IMR-90 (cell line): ENCODE results near the gene UCKL1. TPM values are rescaled to one million over a fixed set of nuclear protein-coding genes. Genes with fewer than 3 reads are reported as not detected.

Experiments used
- ATAC-seq: fragments of 200-7000 bp; cut with Tn5 transposase; 2 replicates; pipeline ENCODE4 v1.9.1; 2020; ENCODE audit warnings: low read depth, mild to moderate bottlenecking, moderate library complexity
- BruUV-seq: library from RNA; stranded (reverse); fragments of 400-500 nt; replicated peaks from 2 replicates; lab custom pipeline; 2021; lab: Mats Ljungman, UMichigan
- CTCF ChIA-PET: fragments of 300-600 bp; formaldehyde crosslinking; extraction: SDS; loops from one replicate; lab custom pipeline; 2021; ENCODE audit warnings: antibody characterized with exemption; lab: Yijun Ruan, JAX
- POLR2A ChIA-PET: fragments of 300-600 bp; sonication (Branson Sonifier 250); formaldehyde crosslinking; loops from one replicate; lab custom pipeline; 2022; ENCODE audit warnings: antibody characterized with exemption; ENCODE audit not compliant: unreplicated experiment; lab: Charles Lee
- DNase-seq: peaks from one replicate; pipeline ENCODE4 v3.0.0; 2013
- H2AFZ ChIP-seq: replicated peaks from 2 replicates; pipeline ENCODE3; 2013; ENCODE audit warnings: low read length, mild to moderate bottlenecking; ENCODE audit not compliant: poor library complexity
- H2AK5ac ChIP-seq: 2 replicates; pipeline ENCODE4 v1.6.1; 2013; ENCODE audit warnings: low read depth, low read length, inconsistent platforms
- H2AK9ac ChIP-seq: replicated peaks from 2 replicates; pipeline ENCODE3; 2013; ENCODE audit warnings: mild to moderate bottlenecking, low read depth, low read length, moderate library complexity; ENCODE audit not compliant: poor library complexity
- H2BK120ac ChIP-seq: 2 replicates; pipeline ENCODE4 v1.6.1; 2013; ENCODE audit warnings: low read depth, low read length, inconsistent platforms
- H2BK15ac ChIP-seq: 3 replicates; pipeline ENCODE4 v1.6.1; 2013; ENCODE audit warnings: low read depth, low read length, inconsistent platforms
- H2BK20ac ChIP-seq: 2 replicates; pipeline ENCODE4 v1.6.1; 2013; ENCODE audit warnings: low read depth, mild to moderate bottlenecking, inconsistent platforms, low read length, moderate library complexity
- H2BK5ac ChIP-seq: 2 replicates; pipeline ENCODE4 v1.6.1; 2013; ENCODE audit warnings: mild to moderate bottlenecking, low read depth, low read length, inconsistent platforms; ENCODE audit not compliant: poor library complexity, severe bottlenecking
- H3K14ac ChIP-seq: replicated peaks from 2 replicates; pipeline ENCODE4 v1.6.1; 2013; ENCODE audit warnings: low read depth, low read length, inconsistent platforms
- H3K18ac ChIP-seq: 2 replicates; pipeline ENCODE4 v1.6.1; 2013; ENCODE audit warnings: low read depth, low read length, control low read depth
- H3K23ac ChIP-seq: 2 replicates; pipeline ENCODE4 v1.6.1; 2013; ENCODE audit warnings: low read depth, low read length, inconsistent platforms
- H3K27ac ChIP-seq: 2 replicates; pipeline ENCODE4 v1.5.1; 2013; ENCODE audit warnings: mild to moderate bottlenecking, control low read depth, low read length; ENCODE audit not compliant: insufficient read depth
- H3K27me3 ChIP-seq: 2 replicates; pipeline ENCODE4 v1.6.1; 2013; ENCODE audit warnings: low read length; ENCODE audit not compliant: control insufficient read depth, insufficient read depth
- H3K36me3 ChIP-seq: 2 replicates; pipeline ENCODE4 v1.6.1; 2013; ENCODE audit warnings: low read length, mixed read lengths; ENCODE audit not compliant: control insufficient read depth, insufficient read depth
- H3K4ac ChIP-seq: 2 replicates; pipeline ENCODE4 v1.6.1; 2013; ENCODE audit warnings: low read depth, low read length, inconsistent platforms
- H3K4me1 ChIP-seq: 2 replicates; pipeline ENCODE4 v1.6.1; 2013; ENCODE audit warnings: low read length, mixed read lengths; ENCODE audit not compliant: control insufficient read depth, insufficient read depth
- H3K4me2 ChIP-seq: 2 replicates; pipeline ENCODE4 v1.6.1; 2013; ENCODE audit warnings: low read depth, mild to moderate bottlenecking, control low read depth, low read length, moderate library complexity
- H3K4me3 ChIP-seq: 2 replicates; pipeline ENCODE4 v1.5.1; 2013; ENCODE audit warnings: low read depth, mild to moderate bottlenecking, control low read depth, low read length, moderate library complexity; ENCODE audit not compliant: insufficient read depth
- H3K56ac ChIP-seq: 2 replicates; pipeline ENCODE4 v1.6.1; 2013; ENCODE audit warnings: low read length, inconsistent platforms; ENCODE audit not compliant: insufficient read depth; ENCODE audit errors: extremely low read depth
- H3K79me1 ChIP-seq, 2 experiments: 2 replicates each; pipeline ENCODE4 v1.6.1; 2013; ENCODE audit warnings: low read length in 2 of 2, inconsistent platforms in 1 of 2, low read depth in 1 of 2
- H3K9ac ChIP-seq: 2 replicates; pipeline ENCODE4 v1.6.1; 2013; ENCODE audit warnings: low read depth, low read length, control low read depth
- H3K9me1 ChIP-seq: 2 replicates; pipeline ENCODE4 v1.6.1; 2013; ENCODE audit warnings: low read length, inconsistent platforms; ENCODE audit not compliant: insufficient read depth
- H3K9me3 ChIP-seq: 2 replicates; pipeline ENCODE4 v1.6.1; 2013; ENCODE audit warnings: low read length; ENCODE audit not compliant: control insufficient read depth, insufficient read depth
- H4K20me1 ChIP-seq: 2 replicates; pipeline ENCODE4 v1.6.1; 2013; ENCODE audit warnings: low read length, inconsistent platforms; ENCODE audit not compliant: insufficient read depth
- H4K5ac ChIP-seq: 2 replicates; pipeline ENCODE4 v1.6.1; 2013; ENCODE audit warnings: mild to moderate bottlenecking, low read depth, low read length, control low read depth
- H4K8ac ChIP-seq, 2 experiments: 2 replicates each; pipeline ENCODE4 v1.6.1; 2013; ENCODE audit warnings: low read depth in 2 of 2, low read length in 2 of 2, control low read depth in 1 of 2, inconsistent platforms in 1 of 2
- H4K91ac ChIP-seq: 2 replicates; pipeline ENCODE4 v1.6.1; 2013; ENCODE audit warnings: low read depth, low read length, inconsistent platforms; ENCODE audit not compliant: insufficient read depth
- CEBPB ChIP-seq: IDR thresholded peaks from 2 replicates; pipeline ENCODE4 v1.6.1; 2012; ENCODE audit warnings: low read depth, low read length, improper control_type of control experiment
- FOS ChIP-seq: fragments of 150-350 bp; IDR thresholded peaks from 2 replicates; pipeline ENCODE4 v1.6.1; 2016; ENCODE audit warnings: low read depth, low read length
- NFE2L2 ChIP-seq: fragments of 150-350 bp; IDR thresholded peaks from 2 replicates; pipeline ENCODE4 v1.6.1; 2016; ENCODE audit warnings: low read depth, mild to moderate bottlenecking, low read length
- POLR2A ChIP-seq: IDR thresholded peaks from 2 replicates; pipeline ENCODE4 v1.6.1; 2012; ENCODE audit warnings: mild to moderate bottlenecking, low read depth, low read length
- RFX5 ChIP-seq: IDR thresholded peaks from 2 replicates; pipeline ENCODE4 v1.8.0; 2012; ENCODE audit warnings: low read depth, mild to moderate bottlenecking, low read length, moderate library complexity
- WGBS, 2 experiments: methylation state at CpG; one replicate each; pipeline versions ENCODE4 v1.1.5 to v1.1.7; 2013; ENCODE audit warnings: missing lambda C conversion rate in 2 of 2; ENCODE audit not compliant: insufficient read length in 1 of 2; ENCODE audit errors: extremely low coverage in 2 of 2; 5-methylcytosine and 5-hydroxymethylcytosine counted together
- dilution Hi-C: fragments of 300-500 bp; cut with HindIII; formaldehyde crosslinking; loops from one replicate; pipeline ENCODE4 v1.14.3; 2018; ENCODE audit warnings: low sequenced_read_pairs; ENCODE audit not compliant: unreplicated experiment
- in situ Hi-C: fragments of 300-500 bp; cut with MboI; formaldehyde crosslinking; loops from 3 replicates; pipeline ENCODE4 v1.14.3; 2019; ENCODE audit warnings: low sequenced_read_pairs, inconsistent platforms, mixed read lengths
- intact Hi-C: fragments of 100-400 bp; cut with micrococcal nuclease; formaldehyde crosslinking; loops from 2 replicates; pipeline ENCODE4 v1.10.0; 2022
- polyA plus RNA-seq, 3 experiments: library from polyadenylated mRNA; depleted of rRNA; stranded (reverse); fragments of >200 nt; gene quantifications; 2 replicates each; pipeline ENCODE4 v1.2.3, GENCODE V29; 2012; ENCODE audit warnings: low replicate concordance in 1 of 3
- total RNA-seq: library from RNA; depleted of rRNA; stranded (reverse); fragments of >200 nt; gene quantifications from 2 replicates; pipeline ENCODE4 v1.2.3, GENCODE V29; 2012

The UCKL1 gene
- total and polyA plus RNA-seq, 2 of the 4 experiments (the other 2 are of a cell fraction) = 16.7 to 54.7 TPM

DNA sequence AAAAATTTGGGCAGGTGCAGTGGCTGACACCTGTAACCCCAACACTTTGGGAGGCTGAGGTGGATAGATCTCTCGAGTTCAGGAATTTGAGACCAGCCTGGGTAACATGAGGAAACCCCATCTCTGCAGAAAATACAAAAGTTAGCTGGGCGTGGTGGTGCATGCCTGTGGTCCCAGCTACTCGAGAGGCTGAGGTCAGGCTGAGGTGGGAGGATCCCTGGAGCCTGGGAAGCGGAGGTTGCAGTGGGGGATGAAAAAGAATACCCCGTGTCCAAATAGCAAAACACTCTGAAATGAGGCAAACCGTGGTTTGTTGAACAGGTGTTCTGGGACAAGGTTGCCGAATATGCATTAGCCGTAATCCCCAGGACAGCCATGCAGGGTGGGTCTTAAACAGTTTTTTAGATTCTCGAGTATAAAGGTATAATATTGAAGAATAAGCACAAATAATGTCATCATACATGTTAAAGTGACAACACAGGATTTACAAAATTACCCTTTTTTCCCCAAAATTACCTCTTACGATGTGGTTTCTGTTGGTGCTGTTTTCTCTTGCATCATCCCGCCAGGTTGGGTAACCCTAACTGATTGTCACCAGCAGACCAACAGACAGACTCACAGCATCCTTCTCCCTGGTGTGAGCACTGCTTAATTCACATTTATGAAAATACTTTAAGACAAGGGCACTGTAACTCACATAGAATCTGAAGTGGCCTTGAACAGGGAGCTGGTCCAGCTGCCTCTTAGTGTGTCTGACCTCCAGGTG is 52.2 kb downstream of the UCKL1 start:
- in situ Hi-C loops (no loop called here), intact Hi-C loops (no loop called here), dilution Hi-C loops (no loop called here)
- peaks cover 0 to 72% of the 10 kb centered on the region in 2 experiments; a peak in 3 of 4 replicates for H3K79me1 ChIP-seq
- H3K9me1 ChIP-seq = peaks cover 16% of the 10 kb centered on the region
- H2AFZ ChIP-seq = no peak overlapping the region
- no peak overlapping the region for H2BK15ac ChIP-seq
- 92% methylated on average over 4 of the region's 11 CpGs; no CpG with 5 or more reads in 1 of the 2 experiments for WGBS, 2 experiments
- H3K4ac ChIP-seq = no peak overlapping the region
- H4K20me1 ChIP-seq = peaks cover 89% of the 10 kb centered on the region
- POLR2A ChIA-PET = no interaction called here
- no peak overlapping the region; the same call in 1 of the 2 replicates for H3K23ac ChIP-seq
- peaks cover 6% of the 10 kb centered on the region for H3K36me3 ChIP-seq
- no peak overlapping the region for H4K5ac ChIP-seq
- no peaks in the 10 kb centered on the region for H3K27me3 ChIP-seq
- H3K9ac ChIP-seq = no peak overlapping the region
- H3K18ac ChIP-seq = no peak overlapping the region
- DNase-seq (no peak), ATAC-seq (no peak)
- BruUV-seq = no TSS peak
- H4K8ac ChIP-seq = no peak overlapping the region
- no peak overlapping the region for H3K4me3 ChIP-seq
- no peak overlapping the region for H2AK9ac ChIP-seq
- H3K14ac ChIP-seq = no peak overlapping the region
- no peak overlapping the region for H2AK5ac ChIP-seq
- H3K4me2 ChIP-seq = no peak overlapping the region
- CTCF ChIA-PET = no interaction called here
- 0 out of 2 replicates have a peak, but pooled peaks cover 3% of the 10 kb centered on the region for H3K4me1 ChIP-seq
- no peak overlapping the region for H2BK120ac ChIP-seq
- H3K56ac ChIP-seq = no peak overlapping the region
- TF ChIP-seq NFE2L2 = no peak
- peak; percentile 19; the same call in 1 of the 2 replicates for TF ChIP-seq CEBPB
- TF ChIP-seq FOS = no peak
- no peak for TF ChIP-seq POLR2A
- no peak for TF ChIP-seq RFX5
- no peak overlapping the region for H4K91ac ChIP-seq
- H2BK5ac ChIP-seq = no peak overlapping the region
- H3K9me3 ChIP-seq = no peaks in the 10 kb centered on the region
- H3K27ac ChIP-seq = no peak overlapping the region
- H2BK20ac ChIP-seq = no peak overlapping the region
